GM18858 (cell line): ENCODE measurements around the gene SLC35D1.

ENCODE experiments used
- ATAC-seq: cut with Tn5 transposase; IDR thresholded peaks from one replicate; pipeline ENCODE4 v1.9.1; 2021; ENCODE audit not compliant: unreplicated experiment

The SLC35D1 gene

GRCh38 chr1:67051196-67051595, 2.8 kb downstream of the SLC35D1 start:
- ATAC-seq, result no peak

GRCh38 chr1:67044631-67045270, 9.2 kb downstream of the SLC35D1 start:
- no peak for ATAC-seq

- ATAC-seq, result no peak
Measured at GRCh38 chr1:67043366-67043765, 10.6 kb downstream of the SLC35D1 start.

GRCh38 chr1:67041841-67042503, 12.0 kb downstream of the SLC35D1 start:
- no peak for ATAC-seq

GRCh38 chr1:67040405-67040804, 13.5 kb downstream of the SLC35D1 start:
- no peak for ATAC-seq

- ATAC-seq, result no peak
Measured at GRCh38 chr1:67031859-67032247, 22.1 kb downstream of the SLC35D1 start.

- no peak for ATAC-seq
Measured at GRCh38 chr1:67031121-67031858, 22.7 kb downstream of the SLC35D1 start.

GRCh38 chr1:67029472-67029871, 24.5 kb downstream of the SLC35D1 start:
- ATAC-seq, result no peak

GRCh38 chr1:67020765-67021164, 33.2 kb downstream of the SLC35D1 start:
- no peak for ATAC-seq

GRCh38 chr1:67020304-67020703, 33.6 kb downstream of the SLC35D1 start:
- no peak for ATAC-seq

GRCh38 chr1:67019600-67020136, 34.3 kb downstream of the SLC35D1 start:
- ATAC-seq, result no peak

GRCh38 chr1:67019121-67019520, 34.8 kb downstream of the SLC35D1 start:
- ATAC-seq, result no peak

GRCh38 chr1:67018574-67018973, 35.4 kb downstream of the SLC35D1 start:
- ATAC-seq, result no peak

GRCh38 chr1:67013573-67013972, 40.4 kb downstream of the SLC35D1 start:
- no peak for ATAC-seq

- ATAC-seq, result no peak
Measured at GRCh38 chr1:67009792-67010191, 44.2 kb downstream of the SLC35D1 start.

- ATAC-seq, result no peak
Measured at GRCh38 chr1:67005068-67005467, 48.9 kb downstream of the SLC35D1 start.

GRCh38 chr1:67004176-67004575, 49.8 kb downstream of the SLC35D1 start:
- ATAC-seq, result no peak

- ATAC-seq, result no peak
Measured at GRCh38 chr1:67001682-67002425, 52.1 kb downstream of the SLC35D1 start.

GRCh38 chr1:66999640-67000400, 54.1 kb downstream of the SLC35D1 start:
- ATAC-seq, result no peak

GRCh38 chr1:66998972-66999371, 55.0 kb downstream of the SLC35D1 start:
- ATAC-seq, result no peak
